NCI-H2107 treated with DMSO at 0.1 percent for 48 hours (cell line): ENCODE measurements around the gene ODC1.

Experiments used
- DNase-seq: peaks from one replicate; lab custom pipeline; 2025; ENCODE audit not compliant: unreplicated experiment; lab: John Stamatoyannopoulos, UW

Gene ODC1

DNA sequence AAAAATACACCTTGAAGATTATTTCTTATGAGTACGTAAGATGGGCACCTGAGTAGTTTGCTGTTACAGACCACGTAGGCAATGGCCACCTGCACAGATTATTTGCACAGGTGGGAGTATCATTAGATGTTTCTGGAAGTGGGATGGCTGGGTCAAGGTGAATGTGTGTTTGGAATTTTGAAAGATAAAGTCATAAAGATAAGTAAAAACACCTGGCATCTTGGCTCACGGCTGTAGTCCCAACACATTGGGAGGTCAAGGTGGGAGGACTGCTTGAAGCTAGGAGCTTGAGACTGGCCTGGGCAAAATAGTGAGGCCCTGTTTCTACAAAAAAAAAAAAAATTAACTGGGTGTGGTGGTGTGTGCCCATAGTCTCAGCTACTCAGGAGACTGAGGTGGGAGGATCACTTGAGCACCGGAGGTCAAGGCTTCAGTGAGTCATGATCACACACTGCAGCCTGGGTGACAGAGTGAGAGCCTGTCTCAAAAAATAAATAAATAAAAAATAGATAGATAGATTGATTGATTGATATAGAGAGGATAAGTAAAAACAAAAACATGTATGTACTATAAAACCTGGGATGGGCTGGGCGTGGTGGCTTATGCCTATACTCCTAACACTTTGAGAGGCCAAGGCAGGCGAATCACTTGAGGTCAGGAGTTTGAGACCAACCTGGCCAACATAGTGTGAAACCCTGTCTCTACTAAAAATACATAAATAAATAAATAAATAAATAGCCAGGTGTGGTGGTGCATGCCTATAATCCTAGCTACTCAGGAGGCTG, 30.4 kb downstream of the ODC1 start:
- DNase-seq, result no peak

DNA sequence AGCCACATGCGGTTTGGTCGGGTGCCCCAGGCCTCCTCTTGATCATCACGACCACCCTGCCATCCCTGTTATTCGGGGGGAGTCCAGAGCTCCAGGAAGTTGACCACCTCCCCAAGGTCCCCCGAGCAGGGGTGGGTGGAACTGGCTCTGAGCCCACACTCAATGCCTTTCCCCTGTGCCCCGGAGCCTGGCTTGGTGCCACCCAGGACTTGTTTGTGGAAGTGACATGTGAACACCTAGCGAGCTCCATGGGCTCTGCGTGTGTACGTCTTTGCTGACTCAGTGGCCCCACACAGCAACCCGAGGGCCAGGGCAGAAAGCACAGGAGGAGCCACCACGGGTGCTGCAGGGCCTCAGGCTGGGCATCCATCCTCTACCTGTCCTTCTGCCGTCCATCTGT, 32.5 kb downstream of the ODC1 start:
- no peak for DNase-seq

GRCh38 chr2:10415048-10415447, 33.1 kb downstream of the ODC1 start:
- no peak for DNase-seq

- peak; percentile 49 for DNase-seq
Measured at GRCh38 chr2:10414591-10414990, 33.5 kb downstream of the ODC1 start.

DNA sequence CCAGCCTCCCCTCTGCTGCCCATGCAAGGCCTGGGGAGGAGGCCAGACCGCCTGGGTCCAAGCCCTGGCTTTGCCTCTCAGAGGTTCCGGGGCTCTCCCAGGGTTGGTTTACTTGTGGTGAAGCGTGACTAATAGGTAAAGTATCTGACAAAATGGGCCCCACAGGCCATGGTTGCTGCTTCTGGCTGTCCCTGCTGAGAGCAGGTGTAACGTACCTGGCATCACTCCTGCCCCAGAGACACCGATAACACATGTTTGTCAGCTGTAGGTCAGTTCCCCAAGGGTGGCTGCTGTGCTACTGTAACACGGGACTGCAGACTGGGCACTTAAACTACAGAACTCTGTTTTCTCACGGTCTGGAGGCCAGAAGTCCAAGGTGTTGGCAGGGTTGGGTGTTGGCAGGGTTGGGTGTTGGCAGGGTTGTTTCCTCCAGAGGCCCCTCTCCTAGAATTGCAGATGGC, 34.1 kb downstream of the ODC1 start:
- DNase-seq, result peak; percentile 82

- DNase-seq, result no peak
Measured at GRCh38 chr2:10413503-10413902, 34.6 kb downstream of the ODC1 start.

DNA sequence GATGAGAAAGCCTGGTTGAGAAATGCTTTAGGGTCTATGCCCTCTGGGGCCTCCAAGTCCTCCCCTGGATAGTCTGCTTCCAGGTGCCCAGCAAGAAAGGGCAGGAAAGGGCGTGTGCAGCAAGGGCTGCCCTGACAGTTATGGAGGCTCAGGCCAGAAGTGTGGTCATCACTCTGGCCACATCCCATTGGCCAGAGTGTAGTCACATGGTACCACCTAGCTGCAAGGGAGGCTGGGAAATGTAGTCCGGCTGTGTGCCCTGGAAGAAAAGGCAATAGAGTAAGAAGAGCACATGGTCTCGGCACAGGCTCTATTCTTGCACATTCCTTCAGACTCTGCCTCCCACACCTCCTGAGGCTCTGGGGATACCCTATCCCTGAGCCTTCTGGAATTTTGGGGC, 35.7 kb downstream of the ODC1 start:
- no peak for DNase-seq

GRCh38 chr2:10411557-10411956, 36.6 kb downstream of the ODC1 start:
- DNase-seq, result no peak

DNA sequence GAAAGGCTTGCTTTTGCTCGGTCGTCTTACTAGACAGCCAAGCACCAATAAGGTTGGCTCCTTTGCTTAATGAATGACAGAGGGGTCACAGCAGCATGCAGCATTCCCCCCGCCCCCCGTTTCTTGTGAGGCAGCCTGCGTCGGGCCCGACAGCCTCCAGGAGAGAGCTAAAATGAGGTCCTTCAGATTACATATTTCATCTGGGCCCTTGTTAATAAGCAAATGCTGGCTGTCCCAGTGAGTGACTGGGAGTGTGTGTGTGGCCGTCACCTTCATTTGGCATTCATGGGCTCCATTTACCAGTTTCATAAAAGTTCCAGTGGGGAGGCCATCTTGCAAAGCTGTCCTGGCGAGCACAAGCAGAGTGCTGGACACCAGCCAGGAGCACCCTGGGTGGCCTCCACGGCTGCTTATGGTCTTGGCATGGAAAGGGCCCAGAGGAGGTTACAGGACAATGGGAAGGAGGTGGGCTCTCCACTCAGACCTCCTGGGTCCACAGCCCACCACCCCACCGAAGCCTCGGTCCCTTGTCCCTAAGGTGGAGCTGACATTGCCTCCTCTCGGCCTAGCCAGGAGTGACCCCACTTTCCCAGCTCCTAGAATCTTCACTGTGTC, 37.2 kb downstream of the ODC1 start:
- DNase-seq, result no peak

- peak; percentile 43 for DNase-seq
Measured at GRCh38 chr2:10410001-10410822, 37.9 kb downstream of the ODC1 start.

DNA sequence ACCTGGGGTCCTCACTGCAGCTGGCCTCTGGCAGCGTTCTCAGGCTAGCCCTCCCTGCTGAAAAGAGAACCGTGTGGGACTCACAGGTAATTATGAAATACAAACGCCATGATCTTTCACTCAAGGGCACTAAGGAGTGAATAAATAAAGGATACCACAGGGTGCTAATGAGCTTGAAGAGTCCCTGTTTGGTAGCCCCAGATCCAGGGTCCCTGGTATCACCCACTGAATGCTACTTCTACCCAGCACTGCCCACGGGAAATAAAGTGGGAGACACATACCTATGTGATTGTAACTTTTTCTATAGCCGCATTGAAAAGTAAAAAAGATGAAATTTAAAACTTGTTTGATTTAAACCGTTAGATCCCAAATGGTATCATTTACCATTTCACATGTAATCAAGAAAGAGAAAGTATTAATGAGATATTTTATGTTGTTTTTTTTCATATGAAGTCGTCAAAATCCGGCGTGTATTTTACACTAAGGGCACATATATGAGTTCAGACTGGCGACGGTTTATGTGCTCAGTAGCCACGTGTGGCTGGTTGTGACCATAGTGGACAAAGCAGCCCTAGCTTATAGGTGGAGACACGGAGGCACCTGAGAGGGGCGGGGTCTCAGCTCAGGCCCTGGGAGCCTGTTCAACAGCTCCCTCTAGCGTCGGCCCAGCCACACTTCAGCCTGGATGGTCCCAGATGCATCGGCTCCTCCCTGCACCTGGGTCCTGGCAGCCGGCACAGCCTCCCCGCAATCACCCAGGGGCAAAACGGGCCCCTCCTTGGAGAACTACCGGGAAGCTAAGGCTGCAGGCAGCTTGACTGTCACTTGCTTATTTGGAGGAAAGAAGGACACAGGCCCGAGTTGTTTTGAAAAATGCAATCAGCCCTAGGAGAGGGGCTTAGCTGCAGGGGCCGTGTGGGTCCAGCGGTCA, 39.2 kb downstream of the ODC1 start:
- peak; percentile 83 for DNase-seq

DNA sequence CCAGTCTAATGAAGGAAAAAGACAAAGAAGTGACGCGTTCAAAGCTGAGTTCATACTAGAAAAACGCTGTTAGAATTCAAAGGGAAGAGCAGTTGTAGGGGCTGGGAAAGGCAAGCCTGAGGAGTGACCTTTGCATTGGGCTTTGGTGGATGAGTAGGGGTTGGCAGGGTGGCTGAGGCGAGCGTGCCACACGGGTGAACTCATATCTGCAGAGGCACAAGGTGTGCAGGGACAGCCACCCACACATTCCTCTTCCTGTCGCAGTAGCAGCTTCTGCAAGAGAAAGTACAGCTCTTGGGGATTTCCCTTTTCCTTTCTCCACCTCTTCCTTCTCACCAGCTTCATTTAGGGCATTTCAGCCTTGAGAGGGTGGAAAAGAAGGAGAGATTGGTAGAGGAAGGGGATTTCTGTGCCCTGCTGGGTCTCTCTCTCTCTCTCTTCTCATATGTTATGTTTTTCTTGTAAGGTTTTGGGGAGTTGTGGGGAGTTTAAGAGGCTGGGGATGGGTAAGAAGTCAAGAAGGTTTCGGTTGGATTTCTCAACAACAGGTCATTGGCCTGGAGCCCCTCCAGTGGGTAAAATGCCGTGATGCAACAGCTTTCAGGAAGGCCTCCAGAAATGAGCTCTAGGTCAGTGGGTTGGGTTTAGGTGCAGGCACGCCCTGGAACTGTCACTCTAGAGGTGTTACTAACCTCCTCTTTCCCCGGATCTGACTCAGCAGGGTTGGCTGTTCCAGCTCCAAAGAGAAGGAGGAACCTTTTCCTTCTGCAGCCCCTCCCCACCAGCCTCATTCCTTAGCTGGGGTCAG, 40.1 kb downstream of the ODC1 start:
- peak; percentile 16 for DNase-seq

DNA sequence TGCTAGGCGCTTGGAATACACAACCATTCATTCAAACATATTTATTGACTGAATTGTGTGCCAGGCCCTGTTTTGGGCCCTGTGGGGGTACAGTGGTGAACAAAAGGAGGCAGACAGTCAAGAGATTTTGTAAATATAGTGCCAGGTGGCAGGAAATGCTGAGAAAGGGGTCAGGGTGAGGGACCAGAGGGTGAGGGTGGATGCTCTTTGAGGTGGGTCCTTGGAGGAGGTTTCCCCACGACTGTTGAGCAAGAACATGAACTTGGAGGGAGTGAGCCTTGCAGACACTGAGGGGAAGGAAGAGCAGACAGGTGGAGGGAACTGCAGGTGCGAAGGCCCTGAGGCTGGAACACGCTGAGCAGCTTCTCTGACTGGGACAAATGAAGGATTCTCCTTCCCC, 40.7 kb downstream of the ODC1 start:
- no peak for DNase-seq

DNA sequence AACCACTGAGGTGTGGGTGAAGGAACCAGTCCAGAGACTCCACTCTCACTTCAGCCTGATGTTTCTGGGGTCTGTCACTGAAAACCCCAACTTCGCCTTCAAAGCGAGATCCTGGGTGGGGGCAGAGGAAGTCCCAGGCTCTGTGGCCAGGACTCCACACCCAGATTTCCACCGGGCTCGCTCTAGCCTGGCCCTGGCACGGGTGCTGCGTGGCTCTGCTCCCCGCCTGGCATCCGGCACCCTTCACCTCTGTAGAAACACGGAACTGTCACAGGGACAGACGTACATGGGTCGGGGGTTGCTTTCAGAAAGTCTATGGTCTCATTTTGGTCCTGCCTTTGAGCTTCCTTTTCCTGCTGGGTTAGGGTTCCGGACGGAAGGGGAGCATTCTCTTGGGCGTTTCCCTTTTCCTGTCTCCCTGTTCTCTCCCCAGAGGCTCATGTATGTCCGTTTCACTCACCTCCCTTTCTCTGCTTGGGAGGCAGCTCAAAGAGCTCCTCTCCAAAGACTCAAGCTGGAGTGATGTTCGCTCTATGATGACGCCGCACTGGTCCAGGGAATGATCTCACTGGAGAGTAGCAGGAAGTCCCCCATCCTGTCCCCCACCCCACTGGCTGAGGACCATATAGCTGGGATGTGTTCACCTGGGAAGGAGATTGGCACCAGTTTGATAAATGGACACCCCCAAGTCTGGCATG, 41.5 kb downstream of the ODC1 start:
- DNase-seq, result no peak

DNA sequence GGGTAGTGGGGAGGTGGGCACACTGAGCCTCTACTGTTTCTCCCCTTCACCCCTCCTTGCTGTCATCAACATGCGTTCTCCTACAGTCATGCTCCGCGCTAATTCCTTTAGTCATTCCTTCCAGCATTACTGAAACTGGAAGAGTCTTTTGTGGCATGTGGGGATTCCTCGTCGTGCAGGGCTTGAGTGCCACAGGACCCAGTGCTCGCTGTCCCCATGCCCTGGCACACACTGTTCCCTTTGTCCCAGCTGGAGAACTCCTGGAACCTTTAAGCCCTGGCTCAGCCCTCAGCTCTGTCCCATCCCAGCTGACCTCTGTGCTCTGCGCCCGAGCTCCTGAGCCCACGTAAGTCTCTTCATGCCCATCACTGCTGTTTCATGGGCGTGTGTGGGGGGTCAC, 42.1 kb downstream of the ODC1 start:
- no peak for DNase-seq

DNA sequence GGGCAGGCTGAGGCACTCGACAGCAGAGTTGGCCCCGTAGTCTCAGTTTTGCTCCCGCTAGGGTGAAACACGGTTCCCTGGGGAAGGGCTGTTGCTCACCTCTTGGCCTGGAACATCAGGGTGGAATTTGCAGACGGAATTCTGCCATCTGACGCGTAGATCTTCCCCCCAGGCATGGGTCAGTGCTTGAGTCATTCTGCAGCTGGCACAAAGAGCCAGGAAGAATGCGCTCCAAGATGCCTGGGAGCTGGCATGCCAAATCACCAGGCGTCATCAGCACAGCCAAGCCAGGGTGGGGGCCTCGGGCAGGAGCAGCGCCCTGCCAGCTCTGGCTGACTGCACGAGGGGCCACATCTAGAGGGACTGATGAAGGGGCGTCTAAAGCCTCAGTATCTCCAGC, 42.7 kb downstream of the ODC1 start:
- DNase-seq, result no peak

DNA sequence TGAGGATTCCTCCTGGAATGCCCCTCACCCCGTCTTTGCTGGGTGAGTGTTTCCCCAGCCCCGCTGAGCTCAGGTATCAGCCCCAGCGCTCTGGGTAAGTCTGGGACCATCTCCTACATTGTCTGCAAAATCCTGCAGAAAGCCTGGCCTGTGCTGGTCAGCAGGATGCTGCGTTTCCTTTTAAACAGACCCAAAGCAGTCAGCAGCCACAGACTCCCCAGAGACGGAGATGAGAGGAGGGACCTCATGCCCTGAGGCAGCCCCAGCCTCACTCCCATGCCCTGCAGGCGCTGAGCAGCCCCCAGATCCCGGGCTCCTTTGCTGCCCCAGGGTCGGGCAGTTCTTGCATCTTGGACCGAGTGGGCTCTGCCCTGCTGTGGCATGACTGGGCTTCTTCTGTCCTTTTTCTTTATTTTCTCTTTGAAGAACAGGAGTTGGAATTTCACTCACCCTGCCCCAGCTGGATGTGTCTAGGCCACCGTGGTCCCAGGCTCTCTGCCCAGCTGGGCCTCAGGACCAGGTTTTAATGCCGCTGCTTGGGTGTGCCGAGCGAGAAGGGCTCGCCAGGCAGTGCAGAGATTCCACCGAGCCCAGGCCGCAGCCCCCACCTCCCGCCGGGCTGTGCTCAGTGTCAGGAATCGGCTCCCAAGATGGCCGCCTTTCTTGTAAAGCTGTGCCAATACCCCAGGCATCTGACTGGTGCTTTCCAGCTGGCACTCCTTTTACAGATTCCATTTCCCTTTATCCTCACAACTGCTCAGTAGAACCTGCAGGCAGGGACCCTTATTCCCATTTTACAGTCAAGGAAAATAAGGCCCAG, 43.6 kb downstream of the ODC1 start:
- no peak for DNase-seq

DNA sequence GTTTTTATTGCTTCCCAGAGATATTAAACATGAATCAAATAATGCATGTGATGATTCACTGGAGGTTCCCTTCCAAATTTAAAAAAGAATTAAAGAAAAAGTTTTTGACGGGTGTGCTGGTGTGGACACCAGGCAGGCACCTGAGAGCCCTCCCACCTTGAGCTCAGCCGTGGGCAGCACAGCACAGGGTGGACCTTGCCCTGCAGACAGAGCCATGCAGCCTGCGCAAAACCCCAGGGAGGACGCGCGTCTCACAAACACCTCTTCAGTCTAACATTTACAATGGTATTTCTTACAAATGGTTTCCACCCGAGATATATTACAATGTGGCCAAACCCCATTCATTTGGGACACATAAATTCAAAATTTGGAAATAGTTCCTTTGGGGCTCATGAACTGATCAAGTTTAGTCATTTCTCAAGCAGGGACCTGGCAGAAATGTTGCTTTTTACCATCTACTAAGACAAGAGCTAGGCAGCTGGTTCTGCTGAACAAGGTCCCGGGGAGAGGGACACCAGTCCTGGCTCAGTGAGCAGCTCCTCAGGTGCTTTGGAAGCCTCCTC, 45.4 kb downstream of the ODC1 start:
- no peak for DNase-seq
